Small intestine (tissue), 7 donors: Measurements from ENCODE around the gene TEDC1. TPM values are rescaled to one million over a fixed set of nuclear protein-coding genes. Genes with fewer than 3 reads are reported as not detected.
A peak's percentile ranks its signal among the peaks of the same experiment; 100 is the strongest.

Source experiments
- DNase-seq, 2 donors: peaks; one replicate each; pipeline versions ENCODE4 v3.0.0 to v3.0.0-alpha.2; 2013
- FAIRE-seq: peaks from 2 replicates; lab custom pipeline; 2012; peaks lifted over from hg19 to GRCh38; lab: Jason Lieb, UNC
- H3K27ac ChIP-seq, 3 donors: one replicate each; pipeline ENCODE4 v1.5.1; 2013; ENCODE audit warnings: low read length in 2 of 3, mild to moderate bottlenecking in 2 of 3, control low read depth in 1 of 3, inconsistent platforms in 1 of 3, low read depth in 1 of 3, moderate library complexity in 1 of 3
- H3K27me3 ChIP-seq, 3 donors: one replicate each; pipeline ENCODE4 v1.6.1; 2013; ENCODE audit warnings: low read length in 3 of 3, inconsistent platforms in 1 of 3; ENCODE audit not compliant: control insufficient read depth in 3 of 3, insufficient read depth in 3 of 3
- H3K36me3 ChIP-seq, 3 donors: one replicate each; pipeline ENCODE4 v1.6.1; 2013; ENCODE audit warnings: low read length in 3 of 3, inconsistent platforms in 1 of 3, low read depth in 1 of 3, mild to moderate bottlenecking in 1 of 3, moderate library complexity in 1 of 3; ENCODE audit not compliant: control insufficient read depth in 3 of 3, insufficient read depth in 2 of 3
- H3K4me1 ChIP-seq, 3 donors: one replicate each; pipeline ENCODE4 v1.6.1; 2013; ENCODE audit warnings: low read length in 2 of 3, inconsistent platforms in 1 of 3, low read depth in 1 of 3, mild to moderate bottlenecking in 1 of 3, moderate library complexity in 1 of 3; ENCODE audit not compliant: control insufficient read depth in 3 of 3, insufficient read depth in 2 of 3
- H3K4me3 ChIP-seq, 3 donors: one replicate each; pipeline ENCODE4 v1.5.1; 2013; ENCODE audit warnings: low read length in 3 of 3, control low read depth in 1 of 3, inconsistent platforms in 1 of 3, low read depth in 1 of 3, mild to moderate bottlenecking in 1 of 3, moderate library complexity in 1 of 3
- H3K9me3 ChIP-seq, 2 donors: one replicate each; pipeline ENCODE4 v1.6.1; 2013; ENCODE audit warnings: low read depth in 1 of 2, low read length in 1 of 2; ENCODE audit not compliant: control insufficient read depth in 2 of 2, insufficient read depth in 1 of 2
- WGBS, 3 donors: extraction: QIAGEN DNeasy Blood & Tissue Kit; methylation state at CpG; one replicate each; pipeline ENCODE4 v1.1.7; 2013; 5-methylcytosine and 5-hydroxymethylcytosine counted together
- polyA plus RNA-seq, 4 donors: library from polyadenylated mRNA; stranded (reverse) in 3 of 4; unstranded in 1 of 4; fragments of 200-250 nt in 3 of 4; fragments of 120-200 nt in 1 of 4; gene quantifications; one replicate each; pipeline versions ENCODE4 v1.2.1 to v1.2.3, GENCODE V29; 2013
- donor health status: healthy with polysubstance abuse.
- donor health status: control.
- donor health status: control.
- donor health status: Bipolar disorder and iron deficiency.
- donor health status: healthy.

The TEDC1 gene
- polyA plus RNA-seq, 4 donors, result 6.6 to 28.0 (median 23.8) TPM

GRCh38 chr14:105479431-105480158 is 11.5 kb upstream of the TEDC1 start:
- H3K27ac ChIP-seq, result no peak overlapping the region

GRCh38 chr14:105480199-105480746 is 10.8 kb upstream of the TEDC1 start:
- H3K27me3 ChIP-seq, result peaks cover 3 to 28% (median 10%) of the 10 kb centered on the region in 3 donors
- no peaks in the 10 kb centered on the region for H3K9me3 ChIP-seq
- FAIRE-seq (no peak), DNase-seq (peak in 1 of 2 donors; percentile 11)
- peak overlapping the region in 2 of 3 donors; percentile 95 to 98 for H3K27ac ChIP-seq
- WGBS, 3 donors, result 47 to 56% (median 49%) methylated on average over 15 of the region's 15 CpGs
- peaks cover 0 to 8% (median 0%) of the 10 kb centered on the region in 3 donors for H3K36me3 ChIP-seq
- peaks cover 2 to 62% (median 7%) of the 10 kb centered on the region in 3 donors for H3K4me1 ChIP-seq
- H3K4me3 ChIP-seq, result no peak overlapping the region

More at GRCh38 chr14:105479431-105480158, 11.5 kb upstream of the TEDC1 start:
- H3K27me3 ChIP-seq, result peaks cover 3 to 30% (median 10%) of the 10 kb centered on the region in 3 donors
- H3K4me1 ChIP-seq, result peaks cover 2 to 58% (median 7%) of the 10 kb centered on the region in 3 donors
- 30 to 57% (median 39%) methylated on average over 33 to 34 of the region's 34 CpGs for WGBS, 3 donors
- no peak for FAIRE-seq
- DNase-seq, result peak in 1 of 2 donors; percentile 16
- H3K4me3 ChIP-seq, result no peak overlapping the region
- peaks cover 0 to 8% (median 0%) of the 10 kb centered on the region in 3 donors for H3K36me3 ChIP-seq
- no peaks in the 10 kb centered on the region for H3K9me3 ChIP-seq

GRCh38 chr14:105480807-105481801 is 9.9 kb upstream of the TEDC1 start:
- peaks cover 2 to 63% (median 7%) of the 10 kb centered on the region in 3 donors for H3K4me1 ChIP-seq
- DNase-seq (peak; percentile 86 to 95), FAIRE-seq (no peak)
- peak overlapping the region; percentile 61 to 98 (median 95) for H3K27ac ChIP-seq
- H3K4me3 ChIP-seq, result peak overlapping the region; percentile 11 to 41 (median 19)
- peaks cover 0 to 8% (median 0%) of the 10 kb centered on the region in 3 donors for H3K36me3 ChIP-seq
- H3K9me3 ChIP-seq, result no peaks in the 10 kb centered on the region
- WGBS, 3 donors, result 1 to 2% (median 2%) methylated on average over 35 of the region's 35 CpGs
- peaks cover 0 to 23% (median 4%) of the 10 kb centered on the region in 3 donors for H3K27me3 ChIP-seq

GRCh38 chr14:105481886-105482457 is 9.1 kb upstream of the TEDC1 start:
- FAIRE-seq (no peak), DNase-seq (peak; percentile 96 to 99)
- Histone ChIP-seq H3K4me1 (peaks cover 2 to 63% (median 7%) of the 10 kb centered on the region in 3 donors), H3K27ac (peak overlapping the region; percentile 64 to 98 (median 95)), H3K9me3 (no peaks in the 10 kb centered on the region), H3K27me3 (peaks cover 0 to 29% (median 4%) of the 10 kb centered on the region in 3 donors), H3K4me3 (no peak overlapping the region), H3K36me3 (peaks cover 0 to 8% (median 0%) of the 10 kb centered on the region in 3 donors)
- WGBS, 3 donors, result 0 to 2% (median 1%) methylated on average over 18 of the region's 18 CpGs

GRCh38 chr14:105482486-105483110 is 8.4 kb upstream of the TEDC1 start:
- 52 to 66% (median 63%) methylated on average over 18 of the region's 18 CpGs for WGBS, 3 donors
- H3K4me3 ChIP-seq, result no peak overlapping the region
- H3K4me1 ChIP-seq, result peaks cover 2 to 59% (median 7%) of the 10 kb centered on the region in 3 donors
- H3K27ac ChIP-seq, result peak overlapping the region; percentile 64 to 98 (median 95)
- H3K36me3 ChIP-seq, result peaks cover 0 to 8% (median 0%) of the 10 kb centered on the region in 3 donors
- H3K27me3 ChIP-seq, result peaks cover 0 to 26% (median 4%) of the 10 kb centered on the region in 3 donors
- no peak for DNase-seq
- FAIRE-seq, result no peak
- no peaks in the 10 kb centered on the region for H3K9me3 ChIP-seq

- Histone ChIP-seq H3K27ac (peak overlapping the region in 2 of 3 donors; percentile 95 to 98), H3K4me1 (peaks cover 2 to 65% (median 7%) of the 10 kb centered on the region in 3 donors), H3K36me3 (peaks cover 0 to 8% (median 0%) of the 10 kb centered on the region in 3 donors), H3K9me3 (no peaks in the 10 kb centered on the region), H3K27me3 (peaks cover 0 to 20% (median 4%) of the 10 kb centered on the region in 3 donors), H3K4me3 (no peak overlapping the region)
- peak; percentile 44 to 58 for DNase-seq
- no peak for FAIRE-seq
- 35 to 59% (median 53%) methylated on average over 16 to 18 of the region's 18 CpGs for WGBS, 3 donors
Observed at GRCh38 chr14:105483300-105484068, 7.6 kb upstream of the TEDC1 start.
